OCI-LY3 (cell line): ENCODE data around the gene OVOL2.
"Not testable (repeated sequence)": the region's sequence is repeated elsewhere in the genome, so short reads cannot be mapped to it uniquely, and the experiment has no call there.

Experiments
- H2AFZ ChIP-seq: fragments of 200-600, 300-600 bp; shearing (Covaris generic); 2 replicates; pipeline ENCODE4 v1.6.0; 2014; ENCODE audit warnings: antibody characterized with exemption, low read depth, low read length
- H3K27ac ChIP-seq: fragments of 200-600, 300-600 bp; sonication (generic); 2 replicates; pipeline ENCODE4 v1.5.1; 2014; ENCODE audit warnings: mild to moderate bottlenecking, low read length, moderate library complexity, mixed read lengths
- H3K27me3 ChIP-seq: fragments of 200-600, 300-600 bp; sonication (generic); 2 replicates; pipeline ENCODE4 v1.6.1; 2014; ENCODE audit warnings: low read depth, low read length, mixed read lengths
- H3K36me3 ChIP-seq: fragments of 200-600, 300-600 bp; sonication (generic); replicated peaks from 2 replicates; pipeline ENCODE3; 2014; ENCODE audit warnings: low read depth, low read length, mixed read lengths
- H3K4me1 ChIP-seq: fragments of 300-600, 200-600 bp; sonication (generic); 2 replicates; pipeline ENCODE4 v1.6.1; 2014; ENCODE audit warnings: low read length, mixed read lengths
- H3K4me2 ChIP-seq: fragments of 200-600, 300-600 bp; sonication (generic); 2 replicates; pipeline ENCODE4 v1.6.1; 2014; ENCODE audit warnings: low read length, mixed read lengths
- H3K4me3 ChIP-seq: fragments of 300-600, 200-600 bp; sonication (generic); 2 replicates; pipeline ENCODE4 v1.5.1; 2014; ENCODE audit warnings: antibody characterized with exemption, mild to moderate bottlenecking, low read length, moderate library complexity
- H3K79me2 ChIP-seq: fragments of 300-600, 200-600 bp; shearing (Covaris generic); 2 replicates; pipeline ENCODE4 v1.6.1; 2014; ENCODE audit warnings: mild to moderate bottlenecking, low read length, mixed read lengths
- H3K9ac ChIP-seq: fragments of 300-600, 200-600 bp; shearing (Covaris generic); 2 replicates; pipeline ENCODE4 v1.6.0; 2014; ENCODE audit warnings: mild to moderate bottlenecking, low read length, moderate library complexity
- H3K9me3 ChIP-seq: fragments of 200-600, 300-600 bp; shearing (Covaris generic); 2 replicates; pipeline ENCODE4 v1.6.1; 2014; ENCODE audit warnings: low read length, mixed read lengths; ENCODE audit not compliant: insufficient read depth
- H4K20me1 ChIP-seq: fragments of 200-600, 300-600 bp; sonication (generic); 2 replicates; pipeline ENCODE4 v1.6.1; 2016; ENCODE audit warnings: low read length, mixed read lengths; ENCODE audit not compliant: insufficient read depth
- CTCF ChIP-seq: fragments of 200-600, 300-600 bp; sonication (generic); IDR thresholded peaks from 2 replicates; pipeline ENCODE4 v1.5.1; 2014; ENCODE audit warnings: antibody characterized with exemption, low read length, low read depth
- EZH2phosphoT487 ChIP-seq: fragments of 200-600 bp; shearing (Covaris generic); IDR thresholded peaks from 2 replicates; pipeline ENCODE4 v1.6.1; 2018; ENCODE audit warnings: antibody characterized with exemption, mixed run types, low read depth

The OVOL2 gene

GRCh38 chr20:18031050-18031449 lies 26.7 kb downstream of the OVOL2 start:
- Histone ChIP-seq H3K27ac (no peak overlapping the region), H3K27me3 (peaks cover 4% of the 10 kb centered on the region; the same call in 1 of the 2 replicates), H3K4me2 (no peak overlapping the region), H3K9me3 (no peaks in the 10 kb centered on the region), H3K4me3 (no peak overlapping the region), H3K79me2 (no peaks in the 10 kb centered on the region), H3K9ac (no peak overlapping the region), H2AFZ (no peak overlapping the region), H4K20me1 (no peaks in the 10 kb centered on the region), H3K36me3 (no peaks in the 10 kb centered on the region), H3K4me1 (no peaks in the 10 kb centered on the region)
- TF ChIP-seq CTCF: no peak
- TF ChIP-seq EZH2phosphoT487: no peak

DNA sequence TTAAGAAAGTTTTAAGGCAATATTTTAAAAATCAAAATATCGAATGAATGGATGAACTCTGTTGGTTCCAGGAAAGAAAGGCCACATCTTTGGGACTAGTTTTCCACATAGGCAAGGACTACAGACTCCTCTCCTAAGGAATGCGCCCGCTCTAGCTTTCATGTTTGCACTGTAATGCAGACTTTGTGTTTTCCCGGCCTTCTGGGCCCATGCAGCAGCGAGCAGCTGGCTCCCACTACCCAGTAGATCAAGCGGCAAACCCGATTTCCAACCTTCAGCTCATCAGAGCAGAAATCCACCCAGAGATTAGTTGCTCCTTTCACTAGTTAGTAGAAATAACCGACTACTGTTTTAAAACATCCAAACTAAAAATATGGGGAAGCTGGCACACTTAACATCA lies 27.7 kb downstream of the OVOL2 start:
- H3K27ac ChIP-seq: no peak overlapping the region
- no peak overlapping the region for H2AFZ ChIP-seq
- no peaks in the 10 kb centered on the region for H3K79me2 ChIP-seq
- no peak overlapping the region for H3K4me3 ChIP-seq
- TF ChIP-seq CTCF (no peak), EZH2phosphoT487 (no peak)
- H3K4me2 ChIP-seq: no peak overlapping the region
- no peak overlapping the region for H3K9ac ChIP-seq
- peaks cover 4% of the 10 kb centered on the region; the same call in 1 of the 2 replicates for H3K27me3 ChIP-seq
- no peaks in the 10 kb centered on the region for H3K36me3 ChIP-seq
- H3K9me3 ChIP-seq: no peaks in the 10 kb centered on the region
- no peaks in the 10 kb centered on the region for H3K4me1 ChIP-seq
- H4K20me1 ChIP-seq: no peaks in the 10 kb centered on the region

GRCh38 chr20:18027011-18027410 lies 30.7 kb downstream of the OVOL2 start:
- not testable (repeated sequence) for H3K27ac ChIP-seq, H3K9ac ChIP-seq, H3K4me1 ChIP-seq, H3K4me3 ChIP-seq, H3K79me2 ChIP-seq, H3K27me3 ChIP-seq, H2AFZ ChIP-seq, H3K4me2 ChIP-seq, H3K36me3 ChIP-seq, H3K9me3 ChIP-seq, H4K20me1 ChIP-seq

- H3K4me2 ChIP-seq: no peak overlapping the region
- no peaks in the 10 kb centered on the region for H3K9me3 ChIP-seq
- no peak overlapping the region for H3K9ac ChIP-seq
- TF ChIP-seq CTCF (no peak), EZH2phosphoT487 (no peak)
- no peaks in the 10 kb centered on the region for H3K79me2 ChIP-seq
- H2AFZ ChIP-seq: no peak overlapping the region
- H3K27me3 ChIP-seq: no peaks in the 10 kb centered on the region
- H3K4me3 ChIP-seq: no peak overlapping the region
- H3K27ac ChIP-seq: no peak overlapping the region
- H3K4me1 ChIP-seq: no peaks in the 10 kb centered on the region
- H4K20me1 ChIP-seq: no peaks in the 10 kb centered on the region
- no peaks in the 10 kb centered on the region for H3K36me3 ChIP-seq
Observed at GRCh38 chr20:18024606-18025127, 33.0 kb downstream of the OVOL2 start.

- H3K27ac ChIP-seq: no peak overlapping the region
- TF ChIP-seq EZH2phosphoT487 (no peak), CTCF (no peak)
- H3K27me3 ChIP-seq: 0 out of 2 replicates have a peak, but pooled peaks cover 5% of the 10 kb centered on the region
- H3K79me2 ChIP-seq: no peaks in the 10 kb centered on the region
- no peaks in the 10 kb centered on the region for H3K36me3 ChIP-seq
- H3K4me2 ChIP-seq: no peak overlapping the region
- no peak overlapping the region for H3K9ac ChIP-seq
- no peak overlapping the region for H3K4me3 ChIP-seq
- H4K20me1 ChIP-seq: no peaks in the 10 kb centered on the region
- H2AFZ ChIP-seq: no peak overlapping the region
- no peaks in the 10 kb centered on the region for H3K9me3 ChIP-seq
- H3K4me1 ChIP-seq: no peaks in the 10 kb centered on the region
Observed at GRCh38 chr20:18020931-18021330, 36.8 kb downstream of the OVOL2 start.
